ENCODE data around the gene TLE2.
A peak's percentile ranks its signal among the peaks of the same experiment; 100 is the strongest.

The TLE2 gene

GRCh38 chr19:2989236-2989946 is 39.7 kb downstream of the TLE2 start:
- WGBS, result 88% methylated on average over 15 of the region's 15 CpGs
- Histone ChIP-seq H3K36me3 (ENCODE audit: insufficient read depth, low read length) (no peaks in the 10 kb centered on the region), H3K27me3 (ENCODE audit: insufficient read depth, low read length) (peaks cover 35% of the 10 kb centered on the region), H3K27ac (ENCODE audit: low read depth, low read length) (no peak overlapping the region), H3K9ac (ENCODE audit: low read depth, low read length) (no peak overlapping the region), H3K9me3 (ENCODE audit: insufficient read depth, low read depth, low read length) (no peaks in the 10 kb centered on the region), H3K4me1 (ENCODE audit: insufficient read depth, low read length) (peaks cover 16% of the 10 kb centered on the region), H3K4me3 (ENCODE audit: low read length) (no peak overlapping the region)

GRCh38 chr19:2988568-2988967 is 40.5 kb downstream of the TLE2 start:
- peaks cover 38% of the 10 kb centered on the region for H3K27me3 ChIP-seq (ENCODE audit: insufficient read depth, low read length)
- H3K9me3 ChIP-seq (ENCODE audit: insufficient read depth, low read depth, low read length), result no peaks in the 10 kb centered on the region
- H3K27ac ChIP-seq (ENCODE audit: low read depth, low read length), result no peak overlapping the region
- peaks cover 16% of the 10 kb centered on the region for H3K4me1 ChIP-seq (ENCODE audit: insufficient read depth, low read length)
- H3K36me3 ChIP-seq (ENCODE audit: insufficient read depth, low read length), result no peaks in the 10 kb centered on the region
- no peak overlapping the region for H3K9ac ChIP-seq (ENCODE audit: low read depth, low read length)
- 85% methylated on average over 3 of the region's 3 CpGs for WGBS
- no peak overlapping the region for H3K4me3 ChIP-seq (ENCODE audit: low read length)

- peaks cover 22% of the 10 kb centered on the region for H3K4me1 ChIP-seq (ENCODE audit: insufficient read depth, low read length)
- no peaks in the 10 kb centered on the region for H3K9me3 ChIP-seq (ENCODE audit: insufficient read depth, low read depth, low read length)
- 72% methylated on average over 10 of the region's 12 CpGs for WGBS
- H3K9ac ChIP-seq (ENCODE audit: low read depth, low read length), result no peak overlapping the region
- no peaks in the 10 kb centered on the region for H3K36me3 ChIP-seq (ENCODE audit: insufficient read depth, low read length)
- H3K27ac ChIP-seq (ENCODE audit: low read depth, low read length), result no peak overlapping the region
- H3K27me3 ChIP-seq (ENCODE audit: insufficient read depth, low read length), result peaks cover 46% of the 10 kb centered on the region
- no peak overlapping the region for H3K4me3 ChIP-seq (ENCODE audit: low read length)
Measured at GRCh38 chr19:2987797-2988196, 41.3 kb downstream of the TLE2 start.

GRCh38 chr19:2986951-2987524 is 42.0 kb downstream of the TLE2 start:
- Histone ChIP-seq H3K9ac (ENCODE audit: low read depth, low read length) (peak overlapping the region; percentile 9; the same call in 1 of the 2 replicates), H3K36me3 (ENCODE audit: insufficient read depth, low read length) (no peaks in the 10 kb centered on the region), H3K4me3 (ENCODE audit: low read length) (peak overlapping the region; percentile 22; the same call in 1 of the 2 replicates), H3K27ac (ENCODE audit: low read depth, low read length) (peak overlapping the region; percentile 18; the same call in 1 of the 2 replicates), H3K27me3 (ENCODE audit: insufficient read depth, low read length) (peaks cover 52% of the 10 kb centered on the region), H3K4me1 (ENCODE audit: insufficient read depth, low read length) (peaks cover 26% of the 10 kb centered on the region), H3K9me3 (ENCODE audit: insufficient read depth, low read depth, low read length) (no peaks in the 10 kb centered on the region)
- 14% methylated on average over 20 of the region's 20 CpGs for WGBS

- no peak overlapping the region for H3K4me3 ChIP-seq (ENCODE audit: low read length)
- peaks cover 70% of the 10 kb centered on the region for H3K27me3 ChIP-seq (ENCODE audit: insufficient read depth, low read length)
- H3K9me3 ChIP-seq (ENCODE audit: insufficient read depth, low read depth, low read length), result no peaks in the 10 kb centered on the region
- no peak overlapping the region for H3K9ac ChIP-seq (ENCODE audit: low read depth, low read length)
- H3K36me3 ChIP-seq (ENCODE audit: insufficient read depth, low read length), result no peaks in the 10 kb centered on the region
- WGBS, result under 1% methylated on average over 14 of the region's 14 CpGs
- H3K4me1 ChIP-seq (ENCODE audit: insufficient read depth, low read length), result peaks cover 26% of the 10 kb centered on the region
- peak overlapping the region; percentile 52; the same call in 1 of the 2 replicates for H3K27ac ChIP-seq (ENCODE audit: low read depth, low read length)
Measured at GRCh38 chr19:2984215-2984528, 44.9 kb downstream of the TLE2 start.

GRCh38 chr19:2983351-2984214 is 45.5 kb downstream of the TLE2 start:
- Histone ChIP-seq H3K36me3 (ENCODE audit: insufficient read depth, low read length) (no peaks in the 10 kb centered on the region), H3K27me3 (ENCODE audit: insufficient read depth, low read length) (peaks cover 70% of the 10 kb centered on the region), H3K4me1 (ENCODE audit: insufficient read depth, low read length) (peaks cover 26% of the 10 kb centered on the region), H3K27ac (ENCODE audit: low read depth, low read length) (peak overlapping the region; percentile 52; the same call in 1 of the 2 replicates), H3K4me3 (ENCODE audit: low read length) (no peak overlapping the region), H3K9ac (ENCODE audit: low read depth, low read length) (no peak overlapping the region), H3K9me3 (ENCODE audit: insufficient read depth, low read depth, low read length) (no peaks in the 10 kb centered on the region)
- 4% methylated on average over 24 of the region's 24 CpGs for WGBS

GRCh38 chr19:2982983-2983350 is 46.1 kb downstream of the TLE2 start:
- H3K9ac ChIP-seq (ENCODE audit: low read depth, low read length), result no peak overlapping the region
- no peaks in the 10 kb centered on the region for H3K9me3 ChIP-seq (ENCODE audit: insufficient read depth, low read depth, low read length)
- no peaks in the 10 kb centered on the region for H3K36me3 ChIP-seq (ENCODE audit: insufficient read depth, low read length)
- no peak overlapping the region for H3K27ac ChIP-seq (ENCODE audit: low read depth, low read length)
- WGBS, result 21% methylated on average over 10 of the region's 10 CpGs
- no peak overlapping the region for H3K4me3 ChIP-seq (ENCODE audit: low read length)
- H3K27me3 ChIP-seq (ENCODE audit: insufficient read depth, low read length), result peaks cover 72% of the 10 kb centered on the region
- peaks cover 25% of the 10 kb centered on the region for H3K4me1 ChIP-seq (ENCODE audit: insufficient read depth, low read length)

GRCh38 chr19:2982561-2982960 is 46.5 kb downstream of the TLE2 start:
- H3K27ac ChIP-seq (ENCODE audit: low read depth, low read length), result no peak overlapping the region

GRCh38 chr19:2981898-2982297 is 47.2 kb downstream of the TLE2 start:
- Histone ChIP-seq H3K4me1 (ENCODE audit: insufficient read depth, low read length) (peaks cover 16% of the 10 kb centered on the region), H3K27me3 (ENCODE audit: insufficient read depth, low read length) (peaks cover 72% of the 10 kb centered on the region), H3K9me3 (ENCODE audit: insufficient read depth, low read depth, low read length) (no peaks in the 10 kb centered on the region), H3K27ac (ENCODE audit: low read depth, low read length) (no peak overlapping the region), H3K4me3 (ENCODE audit: low read length) (no peak overlapping the region), H3K36me3 (ENCODE audit: insufficient read depth, low read length) (no peaks in the 10 kb centered on the region), H3K9ac (ENCODE audit: low read depth, low read length) (no peak overlapping the region)
- 77% methylated on average over 5 of the region's 5 CpGs for whole genome bisulfite sequencing

More at GRCh38 chr19:2982561-2982960, 46.5 kb downstream of the TLE2 start:
- Histone ChIP-seq H3K27me3 (ENCODE audit: insufficient read depth, low read length) (peaks cover 73% of the 10 kb centered on the region), H3K4me1 (ENCODE audit: insufficient read depth, low read length) (peaks cover 21% of the 10 kb centered on the region), H3K9ac (ENCODE audit: low read depth, low read length) (no peak overlapping the region), H3K36me3 (ENCODE audit: insufficient read depth, low read length) (no peaks in the 10 kb centered on the region), H3K4me3 (ENCODE audit: low read length) (no peak overlapping the region), H3K9me3 (ENCODE audit: insufficient read depth, low read depth, low read length) (no peaks in the 10 kb centered on the region)
- 38% methylated on average over 8 of the region's 8 CpGs for WGBS

- Histone ChIP-seq H3K4me3 (ENCODE audit: low read length) (no peak overlapping the region), H3K27me3 (ENCODE audit: insufficient read depth, low read length) (peaks cover 77% of the 10 kb centered on the region), H3K36me3 (ENCODE audit: insufficient read depth, low read length) (no peaks in the 10 kb centered on the region), H3K4me1 (ENCODE audit: insufficient read depth, low read length) (peaks cover 19% of the 10 kb centered on the region), H3K27ac (ENCODE audit: low read depth, low read length) (no peak overlapping the region), H3K9me3 (ENCODE audit: insufficient read depth, low read depth, low read length) (no peaks in the 10 kb centered on the region), H3K9ac (ENCODE audit: low read depth, low read length) (no peak overlapping the region)
- WGBS, result 85% methylated on average over 9 of the region's 9 CpGs
Measured at GRCh38 chr19:2978772-2979171, 50.3 kb downstream of the TLE2 start.

GRCh38 chr19:2978166-2978767 is 50.8 kb downstream of the TLE2 start:
- no peak overlapping the region for H3K9ac ChIP-seq (ENCODE audit: low read depth, low read length)
- H3K27ac ChIP-seq (ENCODE audit: low read depth, low read length), result no peak overlapping the region
- WGBS, result 61% methylated on average over 11 of the region's 11 CpGs
- peaks cover 17% of the 10 kb centered on the region for H3K4me1 ChIP-seq (ENCODE audit: insufficient read depth, low read length)
- H3K9me3 ChIP-seq (ENCODE audit: insufficient read depth, low read depth, low read length), result no peaks in the 10 kb centered on the region
- peak overlapping the region; percentile 39; the same call in 1 of the 2 replicates for H3K4me3 ChIP-seq (ENCODE audit: low read length)
- peaks cover 71% of the 10 kb centered on the region for H3K27me3 ChIP-seq (ENCODE audit: insufficient read depth, low read length)
- H3K36me3 ChIP-seq (ENCODE audit: insufficient read depth, low read length), result no peaks in the 10 kb centered on the region

All from HUES64 (cell line).